SU-DHL-6 (cell line): Measurements from ENCODE around the gene ARG2.

Experiments
- EZH2phosphoT487 ChIP-seq: fragments of 200-600 bp; sonication (generic), shearing (Covaris generic); conservative IDR thresholded peaks from 2 replicates; pipeline ENCODE4 v1.6.1; 2018; ENCODE audit warnings: mild to moderate bottlenecking, antibody characterized with exemption, low read length, moderate library complexity, mixed read lengths
- TF ChIP-seq, protein P1 (sequence below): fragments of 200-600 bp; sonication (generic); IDR thresholded peaks from one replicate; pipeline ENCODE4 v1.5.1; 2017; ENCODE audit warnings: antibody characterized with exemption, mild to moderate bottlenecking, low read length, moderate library complexity; ENCODE audit not compliant: insufficient read depth, poor library complexity, severe bottlenecking

DNA sequence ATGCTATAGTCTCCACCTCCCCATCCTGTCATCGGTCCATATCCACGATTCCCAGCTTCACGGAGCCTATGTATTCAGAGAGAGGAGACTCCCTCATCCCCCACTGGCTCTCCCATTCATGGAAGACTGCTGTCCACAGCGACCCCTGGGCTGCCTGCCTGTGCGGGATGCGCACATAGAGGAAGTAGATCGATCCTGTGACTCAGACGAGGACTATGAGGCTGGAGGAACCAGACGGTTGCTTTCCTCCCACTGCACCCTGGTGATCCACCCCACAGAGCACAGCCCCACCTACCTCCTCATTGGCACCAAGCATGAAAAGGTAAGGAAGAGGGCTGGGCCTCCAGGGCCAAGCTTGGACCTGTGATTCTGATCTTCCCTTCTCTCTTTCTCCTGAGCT lies 44.0 kb upstream of the ARG2 start:
- TF ChIP-seq, protein P1, sequence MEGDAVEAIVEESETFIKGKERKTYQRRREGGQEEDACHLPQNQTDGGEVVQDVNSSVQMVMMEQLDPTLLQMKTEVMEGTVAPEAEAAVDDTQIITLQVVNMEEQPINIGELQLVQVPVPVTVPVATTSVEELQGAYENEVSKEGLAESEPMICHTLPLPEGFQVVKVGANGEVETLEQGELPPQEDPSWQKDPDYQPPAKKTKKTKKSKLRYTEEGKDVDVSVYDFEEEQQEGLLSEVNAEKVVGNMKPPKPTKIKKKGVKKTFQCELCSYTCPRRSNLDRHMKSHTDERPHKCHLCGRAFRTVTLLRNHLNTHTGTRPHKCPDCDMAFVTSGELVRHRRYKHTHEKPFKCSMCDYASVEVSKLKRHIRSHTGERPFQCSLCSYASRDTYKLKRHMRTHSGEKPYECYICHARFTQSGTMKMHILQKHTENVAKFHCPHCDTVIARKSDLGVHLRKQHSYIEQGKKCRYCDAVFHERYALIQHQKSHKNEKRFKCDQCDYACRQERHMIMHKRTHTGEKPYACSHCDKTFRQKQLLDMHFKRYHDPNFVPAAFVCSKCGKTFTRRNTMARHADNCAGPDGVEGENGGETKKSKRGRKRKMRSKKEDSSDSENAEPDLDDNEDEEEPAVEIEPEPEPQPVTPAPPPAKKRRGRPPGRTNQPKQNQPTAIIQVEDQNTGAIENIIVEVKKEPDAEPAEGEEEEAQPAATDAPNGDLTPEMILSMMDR: no peak
- no peak for TF ChIP-seq EZH2phosphoT487
